ENCODE results near the gene MT1B.

Gene MT1B

GRCh38 chr16:56684926-56685590 lies 33.4 kb downstream of the MT1B start:
- no peak for DNase-seq (ENCODE audit: low read depth in 1 of 2, low spot score in 1 of 2)

GRCh38 chr16:56686758-56687157 lies 35.1 kb downstream of the MT1B start:
- DNase-seq (ENCODE audit: low read depth in 1 of 2, low spot score in 1 of 2) = no peak

GRCh38 chr16:56688762-56689161 lies 37.1 kb downstream of the MT1B start:
- no peak for DNase-seq (ENCODE audit: low read depth in 1 of 2, low spot score in 1 of 2)

GRCh38 chr16:56689171-56689570 lies 37.5 kb downstream of the MT1B start:
- no peak for DNase-seq (ENCODE audit: low read depth in 1 of 2, low spot score in 1 of 2)

GRCh38 chr16:56690420-56691122 lies 38.9 kb downstream of the MT1B start:
- DNase-seq (ENCODE audit: low read depth in 1 of 2, low spot score in 1 of 2) = no peak

GRCh38 chr16:56691885-56692284 lies 40.2 kb downstream of the MT1B start:
- no peak for DNase-seq (ENCODE audit: low read depth in 1 of 2, low spot score in 1 of 2)

- no peak for DNase-seq (ENCODE audit: low read depth in 1 of 2, low spot score in 1 of 2)
These were observed 43.6 kb downstream of the MT1B start for GRCh38 chr16:56695246-56695645.

GRCh38 chr16:56697456-56698155 lies 45.9 kb downstream of the MT1B start:
- DNase-seq (ENCODE audit: low read depth in 1 of 2, low spot score in 1 of 2) = no peak

- DNase-seq (ENCODE audit: low read depth in 1 of 2, low spot score in 1 of 2) = no peak
These were observed 48.5 kb downstream of the MT1B start for GRCh38 chr16:56700195-56700594.

GRCh38 chr16:56700631-56701030 lies 48.9 kb downstream of the MT1B start:
- no peak for DNase-seq (ENCODE audit: low read depth in 1 of 2, low spot score in 1 of 2)

- DNase-seq (ENCODE audit: low read depth in 1 of 2, low spot score in 1 of 2) = no peak
These were observed 49.8 kb downstream of the MT1B start for GRCh38 chr16:56701534-56701933.

All from activated T-helper 1 cell treated with anti-CD3 and anti-CD28 coated beads, Interleukin-2, amount 50 U/mL, for 16 hours (primary cell).